ENCODE data around the gene NCCRP1. TPM values are rescaled to one million over a fixed set of nuclear protein-coding genes. Genes with fewer than 3 reads are reported as not detected.

NCCRP1 gene
- total and polyA plus RNA-seq, 2 donors (not counting 1 experiment from before 2014, with no cell fraction given), result not detected

- Histone ChIP-seq H3K9me3 (ENCODE audit: control insufficient read depth, insufficient read depth, low read depth, low read length) (no peaks in the 10 kb centered on the region), H4K20me1 (ENCODE audit: control insufficient read depth, extremely low read depth, insufficient read depth, low read length) (no peaks in the 10 kb centered on the region), H3K4me1 (ENCODE audit: control insufficient read depth, extremely low read depth, insufficient read depth, low read length) (no peaks in the 10 kb centered on the region), H3K36me3 (ENCODE audit: control insufficient read depth, insufficient read depth, low read length) (no peaks in the 10 kb centered on the region), H3K4me2 (ENCODE audit: extremely low read depth, insufficient read depth, low read length) (no peak overlapping the region), H3K4me3 (replicated peaks in 1 of 4; ENCODE audit: control extremely low read depth in 1 of 4, insufficient read depth in 1 of 4, low read depth in 3 of 4, low read length in 4 of 4) (no peak overlapping the region), H3K27ac (ENCODE audit: insufficient read depth, low read length) (no peak overlapping the region), H3K9ac (ENCODE audit: insufficient read depth, low read length) (no peak overlapping the region), H2AFZ (ENCODE audit: low read length) (no peak overlapping the region), H3K27me3 (ENCODE audit: control insufficient read depth, insufficient read depth, low read length) (peaks cover 2% of the 10 kb centered on the region), H3K79me2 (ENCODE audit: control insufficient read depth, insufficient read depth, low read length) (no peaks in the 10 kb centered on the region)
- peak; percentile 15 to 21 for DNase-seq (ENCODE audit: low read depth in 2 of 2)
- TF ChIP-seq CTCF (conservative IDR thresholded peaks at IDR 0.05 in 1 of 2, IDR thresholded peaks at IDR 0.05 in 1 of 2; ENCODE audit: low read depth in 1 of 2, low read length in 2 of 2) (no peak), EZH2 (IDR thresholded peaks at IDR 0.05; ENCODE audit: low read length, missing control alignments) (no peak)
Measured at GRCh38 chr19:39223703-39224279, 27.0 kb downstream of the NCCRP1 start.

- H3K9me3 ChIP-seq (ENCODE audit: control insufficient read depth, insufficient read depth, low read depth, low read length), result no peaks in the 10 kb centered on the region
- no peaks in the 10 kb centered on the region for H3K79me2 ChIP-seq (ENCODE audit: control insufficient read depth, insufficient read depth, low read length)
- H3K27ac ChIP-seq (ENCODE audit: insufficient read depth, low read length), result no peak overlapping the region
- H3K4me1 ChIP-seq (ENCODE audit: control insufficient read depth, extremely low read depth, insufficient read depth, low read length), result no peaks in the 10 kb centered on the region
- peaks cover 2% of the 10 kb centered on the region for H3K27me3 ChIP-seq (ENCODE audit: control insufficient read depth, insufficient read depth, low read length)
- no peak overlapping the region for H3K9ac ChIP-seq (ENCODE audit: insufficient read depth, low read length)
- no peak overlapping the region for H2AFZ ChIP-seq (ENCODE audit: low read length)
- H3K4me2 ChIP-seq (ENCODE audit: extremely low read depth, insufficient read depth, low read length), result no peak overlapping the region
- TF ChIP-seq CTCF (conservative IDR thresholded peaks at IDR 0.05 in 1 of 2, IDR thresholded peaks at IDR 0.05 in 1 of 2; ENCODE audit: low read depth in 1 of 2, low read length in 2 of 2), result no peak
- TF ChIP-seq EZH2 (IDR thresholded peaks at IDR 0.05; ENCODE audit: low read length, missing control alignments), result no peak
- DNase-seq (ENCODE audit: low read depth in 2 of 2), result no peak
- H3K4me3 ChIP-seq (replicated peaks in 1 of 4; ENCODE audit: control extremely low read depth in 1 of 4, insufficient read depth in 1 of 4, low read depth in 3 of 4, low read length in 4 of 4), result no peak overlapping the region
- no peaks in the 10 kb centered on the region for H3K36me3 ChIP-seq (ENCODE audit: control insufficient read depth, insufficient read depth, low read length)
- H4K20me1 ChIP-seq (ENCODE audit: control insufficient read depth, extremely low read depth, insufficient read depth, low read length), result no peaks in the 10 kb centered on the region
Measured at GRCh38 chr19:39224910-39225309, 28.1 kb downstream of the NCCRP1 start.

GRCh38 chr19:39230096-39230764 is 33.5 kb downstream of the NCCRP1 start:
- no peaks in the 10 kb centered on the region for H3K4me1 ChIP-seq (ENCODE audit: control insufficient read depth, extremely low read depth, insufficient read depth, low read length)
- no peaks in the 10 kb centered on the region for H3K36me3 ChIP-seq (ENCODE audit: control insufficient read depth, insufficient read depth, low read length)
- H3K4me2 ChIP-seq (ENCODE audit: extremely low read depth, insufficient read depth, low read length), result no peak overlapping the region
- no peak overlapping the region for H3K9ac ChIP-seq (ENCODE audit: insufficient read depth, low read length)
- H3K4me3 ChIP-seq (replicated peaks in 1 of 4; ENCODE audit: control extremely low read depth in 1 of 4, insufficient read depth in 1 of 4, low read depth in 3 of 4, low read length in 4 of 4), result no peak overlapping the region
- H2AFZ ChIP-seq (ENCODE audit: low read length), result no peak overlapping the region
- no peak for DNase-seq (ENCODE audit: low read depth in 2 of 2)
- no peaks in the 10 kb centered on the region for H4K20me1 ChIP-seq (ENCODE audit: control insufficient read depth, extremely low read depth, insufficient read depth, low read length)
- TF ChIP-seq EZH2 (IDR thresholded peaks at IDR 0.05; ENCODE audit: low read length, missing control alignments) (no peak), CTCF (conservative IDR thresholded peaks at IDR 0.05 in 1 of 2, IDR thresholded peaks at IDR 0.05 in 1 of 2; ENCODE audit: low read depth in 1 of 2, low read length in 2 of 2) (no peak)
- H3K79me2 ChIP-seq (ENCODE audit: control insufficient read depth, insufficient read depth, low read length), result no peaks in the 10 kb centered on the region
- no peak overlapping the region for H3K27ac ChIP-seq (ENCODE audit: insufficient read depth, low read length)
- peaks cover 4% of the 10 kb centered on the region for H3K27me3 ChIP-seq (ENCODE audit: control insufficient read depth, insufficient read depth, low read length)
- H3K9me3 ChIP-seq (ENCODE audit: control insufficient read depth, insufficient read depth, low read depth, low read length), result no peaks in the 10 kb centered on the region
